ENCODE measurements around the gene FSIP2.

DNA sequence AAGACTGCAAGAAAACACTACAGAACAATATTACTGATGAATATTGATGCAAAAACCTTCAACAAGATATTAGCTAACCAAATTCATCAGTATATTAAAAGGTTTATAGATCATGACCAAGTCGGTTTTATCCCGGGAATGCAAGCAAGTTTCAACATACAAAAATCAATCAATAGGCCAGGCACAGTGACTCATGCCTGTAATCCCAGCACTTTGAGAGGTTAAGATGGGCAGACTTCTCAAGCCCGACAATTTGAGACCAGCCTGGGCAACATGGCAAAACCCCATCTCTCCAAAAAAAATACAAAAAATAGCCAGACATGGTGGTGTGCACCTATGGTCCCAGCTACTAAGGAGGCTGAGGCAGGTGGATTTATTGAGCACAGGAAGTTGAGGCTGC, 82.9 kb downstream of the FSIP2 start:
- TF ChIP-seq, protein P1, sequence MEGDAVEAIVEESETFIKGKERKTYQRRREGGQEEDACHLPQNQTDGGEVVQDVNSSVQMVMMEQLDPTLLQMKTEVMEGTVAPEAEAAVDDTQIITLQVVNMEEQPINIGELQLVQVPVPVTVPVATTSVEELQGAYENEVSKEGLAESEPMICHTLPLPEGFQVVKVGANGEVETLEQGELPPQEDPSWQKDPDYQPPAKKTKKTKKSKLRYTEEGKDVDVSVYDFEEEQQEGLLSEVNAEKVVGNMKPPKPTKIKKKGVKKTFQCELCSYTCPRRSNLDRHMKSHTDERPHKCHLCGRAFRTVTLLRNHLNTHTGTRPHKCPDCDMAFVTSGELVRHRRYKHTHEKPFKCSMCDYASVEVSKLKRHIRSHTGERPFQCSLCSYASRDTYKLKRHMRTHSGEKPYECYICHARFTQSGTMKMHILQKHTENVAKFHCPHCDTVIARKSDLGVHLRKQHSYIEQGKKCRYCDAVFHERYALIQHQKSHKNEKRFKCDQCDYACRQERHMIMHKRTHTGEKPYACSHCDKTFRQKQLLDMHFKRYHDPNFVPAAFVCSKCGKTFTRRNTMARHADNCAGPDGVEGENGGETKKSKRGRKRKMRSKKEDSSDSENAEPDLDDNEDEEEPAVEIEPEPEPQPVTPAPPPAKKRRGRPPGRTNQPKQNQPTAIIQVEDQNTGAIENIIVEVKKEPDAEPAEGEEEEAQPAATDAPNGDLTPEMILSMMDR (conservative IDR thresholded peaks at IDR 0.05; ENCODE audit: low read depth, low read length) = no peak
- TF ChIP-seq EZH2phosphoT487 (IDR thresholded peaks at IDR 0.05; ENCODE audit: borderline replicate concordance, low read length) (no peak), EZH2 (IDR thresholded peaks at IDR 0.05; ENCODE audit: low read length, unreplicated experiment) (no peak)

All from PC-3 (cell line).